Measurements from ENCODE around the gene RNF220.

RNF220 gene

GRCh38 chr1:44617703-44618029, 212.6 kb downstream of the RNF220 start:
- no peaks in the 10 kb centered on the region for H3K9me2 ChIP-seq (replicated peaks; ENCODE audit: low read depth, low read length)
- no peak overlapping the region for H2AFZ ChIP-seq (ENCODE audit: low read length)
- H3K4me2 ChIP-seq (ENCODE audit: low read depth, low read length, poor library complexity, severe bottlenecking): no peak overlapping the region
- TF ChIP-seq EZH2phosphoT487 (IDR thresholded peaks at IDR 0.05; ENCODE audit: borderline replicate concordance) (no peak), CTCF (conservative IDR thresholded peaks at IDR 0.05; ENCODE audit: low read length) (no peak)
- no peaks in the 10 kb centered on the region for H3K27me3 ChIP-seq (ENCODE audit: insufficient read depth, low read length, poor library complexity, severe bottlenecking)
- H4K20me1 ChIP-seq (ENCODE audit: insufficient read depth, low read length, poor library complexity, severe bottlenecking): no peaks in the 10 kb centered on the region
- H3K9me3 ChIP-seq (ENCODE audit: insufficient read depth, low read depth, low read length): no peaks in the 10 kb centered on the region
- H3K4me1 ChIP-seq (ENCODE audit: insufficient read depth, low read length, poor library complexity, severe bottlenecking): no peaks in the 10 kb centered on the region
- H3F3A ChIP-seq (ENCODE audit: low read depth): no peaks in the 10 kb centered on the region
- H3K4me3 ChIP-seq (ENCODE audit: low read length, poor library complexity, severe bottlenecking): no peak overlapping the region
- H3K36me3 ChIP-seq (ENCODE audit: insufficient read depth, low read length): peaks cover 32% of the 10 kb centered on the region; the same call in 1 of the 2 replicates
- no peak overlapping the region for H3K9ac ChIP-seq (ENCODE audit: low read depth, low read length, poor library complexity, severe bottlenecking)
- no peaks in the 10 kb centered on the region for H3K79me2 ChIP-seq (ENCODE audit: insufficient read depth, low read length)

GRCh38 chr1:44619261-44619900, 214.3 kb downstream of the RNF220 start:
- no peak for TF ChIP-seq EZH2phosphoT487 (IDR thresholded peaks at IDR 0.05; ENCODE audit: borderline replicate concordance)
- TF ChIP-seq CTCF (conservative IDR thresholded peaks at IDR 0.05; ENCODE audit: low read length): no peak
- Histone ChIP-seq H3F3A (ENCODE audit: low read depth) (no peaks in the 10 kb centered on the region), H3K27me3 (ENCODE audit: insufficient read depth, low read length, poor library complexity, severe bottlenecking) (no peaks in the 10 kb centered on the region), H4K20me1 (ENCODE audit: insufficient read depth, low read length, poor library complexity, severe bottlenecking) (no peaks in the 10 kb centered on the region), H3K9me2 (replicated peaks; ENCODE audit: low read depth, low read length) (no peaks in the 10 kb centered on the region), H3K9ac (ENCODE audit: low read depth, low read length, poor library complexity, severe bottlenecking) (no peak overlapping the region), H2AFZ (ENCODE audit: low read length) (no peak overlapping the region), H3K9me3 (ENCODE audit: insufficient read depth, low read depth, low read length) (no peaks in the 10 kb centered on the region), H3K79me2 (ENCODE audit: insufficient read depth, low read length) (no peaks in the 10 kb centered on the region), H3K36me3 (ENCODE audit: insufficient read depth, low read length) (peaks cover 37% of the 10 kb centered on the region; the same call in 1 of the 2 replicates), H3K4me3 (ENCODE audit: low read length, poor library complexity, severe bottlenecking) (no peak overlapping the region), H3K4me1 (ENCODE audit: insufficient read depth, low read length, poor library complexity, severe bottlenecking) (no peaks in the 10 kb centered on the region), H3K4me2 (ENCODE audit: low read depth, low read length, poor library complexity, severe bottlenecking) (no peak overlapping the region)

- no peaks in the 10 kb centered on the region for H3K9me3 ChIP-seq (ENCODE audit: insufficient read depth, low read depth, low read length)
- H3K4me3 ChIP-seq (ENCODE audit: low read length, poor library complexity, severe bottlenecking): no peak overlapping the region
- H3K4me2 ChIP-seq (ENCODE audit: low read depth, low read length, poor library complexity, severe bottlenecking): no peak overlapping the region
- H3K9ac ChIP-seq (ENCODE audit: low read depth, low read length, poor library complexity, severe bottlenecking): no peak overlapping the region
- no peaks in the 10 kb centered on the region for H3K9me2 ChIP-seq (replicated peaks; ENCODE audit: low read depth, low read length)
- no peaks in the 10 kb centered on the region for H3K4me1 ChIP-seq (ENCODE audit: insufficient read depth, low read length, poor library complexity, severe bottlenecking)
- H3K36me3 ChIP-seq (ENCODE audit: insufficient read depth, low read length): peaks cover 31% of the 10 kb centered on the region; the same call in 1 of the 2 replicates
- TF ChIP-seq CTCF (conservative IDR thresholded peaks at IDR 0.05; ENCODE audit: low read length): no peak
- no peak for TF ChIP-seq EZH2phosphoT487 (IDR thresholded peaks at IDR 0.05; ENCODE audit: borderline replicate concordance)
- no peaks in the 10 kb centered on the region for H3K27me3 ChIP-seq (ENCODE audit: insufficient read depth, low read length, poor library complexity, severe bottlenecking)
- no peaks in the 10 kb centered on the region for H3F3A ChIP-seq (ENCODE audit: low read depth)
- no peaks in the 10 kb centered on the region for H3K79me2 ChIP-seq (ENCODE audit: insufficient read depth, low read length)
- H4K20me1 ChIP-seq (ENCODE audit: insufficient read depth, low read length, poor library complexity, severe bottlenecking): no peaks in the 10 kb centered on the region
- H2AFZ ChIP-seq (ENCODE audit: low read length): no peak overlapping the region
Observed at GRCh38 chr1:44620072-44620471, 215.0 kb downstream of the RNF220 start.
